Adrenal gland (tissue), 5 donors: ENCODE measurements around the gene APBB2.

Experiments used
- POLR2A ChIP-seq, 2 donors: fragments of 450-650 bp; IDR thresholded peaks; one replicate each; pipeline ENCODE4 v1.6.1; 2017; ENCODE audit warnings: antibody characterized with exemption in 2 of 2, mild to moderate bottlenecking in 2 of 2, moderate library complexity in 1 of 2
- TF ChIP-seq, protein P1 (sequence below), 6 experiments: fragments of 450-650 bp in 4 of 6; fragments of 200-600 bp in 2 of 6; sonication (generic) in 1 of 6; IDR thresholded peaks; 1 replicate in 5 of 6; 2 replicates in 1 of 6; pipeline versions ENCODE4 v1.5.1 to v1.8.0; 2016 to 2021; ENCODE audit warnings: antibody characterized with exemption in 6 of 6, mild to moderate bottlenecking in 2 of 6, moderate library complexity in 1 of 6
- donor health status: DM: no; HTN: no; CAD: no.

DNA sequence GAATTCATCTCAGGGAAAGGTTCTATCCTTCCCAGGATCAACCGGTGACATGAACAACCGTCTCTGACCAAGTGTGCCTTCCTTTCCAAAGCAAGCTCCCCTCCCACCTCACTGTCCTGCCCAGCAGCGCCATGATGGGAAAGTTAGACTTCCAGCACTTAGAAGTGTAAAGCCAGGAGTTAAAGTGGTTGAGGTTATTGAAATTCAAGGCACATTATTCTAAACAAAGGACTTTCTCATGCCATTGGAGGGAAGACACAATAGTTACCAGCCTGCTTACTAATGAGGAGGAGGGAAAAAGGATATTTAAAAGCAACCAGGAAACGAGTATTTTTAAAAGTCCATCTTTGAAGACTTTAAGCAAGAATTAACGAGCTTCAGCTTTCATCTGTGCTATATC is 367.8 kb downstream of the APBB2 start:
- no peak for TF ChIP-seq POLR2A (IDR thresholded peaks at IDR 0.05)
- TF ChIP-seq, protein P1, sequence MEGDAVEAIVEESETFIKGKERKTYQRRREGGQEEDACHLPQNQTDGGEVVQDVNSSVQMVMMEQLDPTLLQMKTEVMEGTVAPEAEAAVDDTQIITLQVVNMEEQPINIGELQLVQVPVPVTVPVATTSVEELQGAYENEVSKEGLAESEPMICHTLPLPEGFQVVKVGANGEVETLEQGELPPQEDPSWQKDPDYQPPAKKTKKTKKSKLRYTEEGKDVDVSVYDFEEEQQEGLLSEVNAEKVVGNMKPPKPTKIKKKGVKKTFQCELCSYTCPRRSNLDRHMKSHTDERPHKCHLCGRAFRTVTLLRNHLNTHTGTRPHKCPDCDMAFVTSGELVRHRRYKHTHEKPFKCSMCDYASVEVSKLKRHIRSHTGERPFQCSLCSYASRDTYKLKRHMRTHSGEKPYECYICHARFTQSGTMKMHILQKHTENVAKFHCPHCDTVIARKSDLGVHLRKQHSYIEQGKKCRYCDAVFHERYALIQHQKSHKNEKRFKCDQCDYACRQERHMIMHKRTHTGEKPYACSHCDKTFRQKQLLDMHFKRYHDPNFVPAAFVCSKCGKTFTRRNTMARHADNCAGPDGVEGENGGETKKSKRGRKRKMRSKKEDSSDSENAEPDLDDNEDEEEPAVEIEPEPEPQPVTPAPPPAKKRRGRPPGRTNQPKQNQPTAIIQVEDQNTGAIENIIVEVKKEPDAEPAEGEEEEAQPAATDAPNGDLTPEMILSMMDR (IDR thresholded peaks at IDR 0.05): no peak
